Vagina (tissue), 2 donors: ENCODE data around the gene ADCY3.

ENCODE experiments used
- CTCF ChIP-seq, 3 experiments: fragments of 450-650 bp in 2 of 3; fragments of 200-600 bp in 1 of 3; sonication (generic) in 1 of 3; IDR thresholded peaks; one replicate each; pipeline ENCODE4 v1.5.1; 2017 to 2019; ENCODE audit warnings: antibody characterized with exemption in 3 of 3, mild to moderate bottlenecking in 2 of 3, moderate library complexity in 2 of 3
- POLR2AphosphoS5 ChIP-seq, 2 donors: sonication (generic); formaldehyde crosslinking; IDR thresholded peaks; one replicate each; pipeline ENCODE4 v1.9.0; 2017; ENCODE audit warnings: antibody characterized with exemption in 2 of 2, mild to moderate bottlenecking in 2 of 2, low read depth in 1 of 2; ENCODE audit not compliant: insufficient read depth in 1 of 2

GRCh38 chr2:24898122-24899109 lies 21.6 kb downstream of the ADCY3 start:
- TF ChIP-seq CTCF (IDR thresholded peaks at IDR 0.05) (no peak), POLR2AphosphoS5 (IDR thresholded peaks at IDR 0.05; ENCODE audit: insufficient read depth in 1 of 2, low read depth in 1 of 2) (no peak)
